Spleen (tissue), 11 donors: ENCODE measurements around the gene ELF1. TPM values are rescaled to one million over a fixed set of nuclear protein-coding genes. Genes with fewer than 3 reads are reported as not detected.

Source experiments
- DNase-seq: peaks from one replicate; pipeline ENCODE4 v3.0.0-alpha.2; 2020
- H3K27ac ChIP-seq, 8 donors: fragments of 200-600 bp; sonication (generic) in 7 of 8; 1 replicate in 4 of 8; 2 replicates in 4 of 8; pipeline versions ENCODE4 v1.5.0 to v1.8.0; 2016 to 2021; ENCODE audit warnings: inconsistent platforms in 4 of 8, mild to moderate bottlenecking in 4 of 8, moderate library complexity in 1 of 8
- H3K27me3 ChIP-seq, 7 donors: fragments of 200-600 bp; sonication (generic) in 6 of 7; replicated peaks in 1 of 7; 1 replicate in 4 of 7; 2 replicates in 3 of 7; pipeline versions ENCODE4 v1.5.0 to v1.8.0; 2016 to 2021; ENCODE audit warnings: inconsistent platforms in 3 of 7, mild to moderate bottlenecking in 1 of 7
- H3K36me3 ChIP-seq, 6 donors: fragments of 200-600 bp; sonication (generic) in 5 of 6; 1 replicate in 4 of 6; 2 replicates in 2 of 6; pipeline versions ENCODE4 v1.5.0 to v1.8.0; 2016 to 2021; ENCODE audit warnings: inconsistent platforms in 2 of 6
- H3K4me1 ChIP-seq, 6 donors: fragments of 200-600 bp; sonication (generic) in 5 of 6; 1 replicate in 3 of 6; 2 replicates in 3 of 6; pipeline versions ENCODE4 v1.5.0 to v1.8.0; 2016 to 2021; ENCODE audit warnings: inconsistent platforms in 3 of 6
- H3K4me3 ChIP-seq, 8 donors: fragments of 200-600 bp; sonication (generic) in 7 of 8; 1 replicate in 4 of 8; 2 replicates in 4 of 8; pipeline versions ENCODE4 v1.5.0 to v1.8.0; 2016 to 2021; ENCODE audit warnings: inconsistent platforms in 4 of 8, mild to moderate bottlenecking in 4 of 8, moderate library complexity in 2 of 8
- H3K9me3 ChIP-seq, 8 donors: fragments of 200-600 bp; sonication (generic) in 7 of 8; 1 replicate in 4 of 8; 2 replicates in 4 of 8; pipeline versions ENCODE4 v1.5.0 to v1.8.0; 2016 to 2021; ENCODE audit warnings: inconsistent platforms in 4 of 8
- POLR2A ChIP-seq, 3 donors: fragments of 450-650 bp; IDR thresholded peaks; one replicate each; pipeline ENCODE4 v1.5.1; 2017; ENCODE audit warnings: antibody characterized with exemption in 3 of 3, mild to moderate bottlenecking in 1 of 3
- POLR2AphosphoS5 ChIP-seq, 3 donors: sonication (generic); formaldehyde crosslinking; IDR thresholded peaks; one replicate each; pipeline ENCODE4 v1.5.1; 2017; ENCODE audit warnings: antibody characterized with exemption in 3 of 3
- WGBS, 5 donors: extraction: QIAGEN DNeasy Blood & Tissue Kit in 3 of 5; methylation state at CpG; one replicate each; pipeline versions ENCODE4 v1.1.5 to v1.1.7; 2013 to 2018; 5-methylcytosine and 5-hydroxymethylcytosine counted together
- intact Hi-C: fragments of 100-400 bp; cut with DNase I; formaldehyde crosslinking; loops from one replicate; pipeline ENCODE4 v1.15.0; 2023; ENCODE audit warnings: low total_unique reads
- polyA plus RNA-seq, 3 donors: library from polyadenylated mRNA; stranded (reverse); fragments of 200-250 nt; gene quantifications; one replicate each; pipeline ENCODE4 v1.2.1, GENCODE V29; 2013
- total RNA-seq, 7 donors: library from RNA; depleted of rRNA in 3 of 7; stranded (reverse); fragments of >200 nt in 3 of 7; fragmentation: NEBNext Ultra II Directional in 4 of 7; extraction: Animal tissue kit (Norgen Biotek cat#: 25700) in 4 of 7; gene quantifications; one replicate each; pipeline versions ENCODE4 v1.1.0 to v1.2.1, GENCODE V29; 2016 to 2021
- TF ChIP-seq, protein P1 (sequence below), 11 experiments: fragments of 200-600 bp in 7 of 11; fragments of 450-650 bp in 4 of 11; sonication (generic) in 4 of 11; IDR thresholded peaks in 8 of 11; conservative IDR thresholded peaks in 3 of 11; 1 replicate in 7 of 11; 2 replicates in 4 of 11; pipeline versions ENCODE4 v1.4.0 to v1.8.0; 2016 to 2021; ENCODE audit warnings: antibody characterized with exemption in 11 of 11, inconsistent platforms in 4 of 11, mild to moderate bottlenecking in 1 of 11
- donor health status: healthy with polysubstance abuse.
- donor health status: DM: no; HTN: no; CAD: no; lungs with moderate emphysema.
- donor health status: DM: no; HTN: no; CAD: no.
- donor health status: Bipolar disorder and iron deficiency.
- donor health status: healthy.
- donor health status: DM: no; HTN: no; CAD: no.
- donor health status: DM: yes; HTN: yes; CAD: no.

The ELF1 gene
- total and polyA plus RNA-seq, 10 donors, result 18.0 to 146 (median 116) TPM

DNA sequence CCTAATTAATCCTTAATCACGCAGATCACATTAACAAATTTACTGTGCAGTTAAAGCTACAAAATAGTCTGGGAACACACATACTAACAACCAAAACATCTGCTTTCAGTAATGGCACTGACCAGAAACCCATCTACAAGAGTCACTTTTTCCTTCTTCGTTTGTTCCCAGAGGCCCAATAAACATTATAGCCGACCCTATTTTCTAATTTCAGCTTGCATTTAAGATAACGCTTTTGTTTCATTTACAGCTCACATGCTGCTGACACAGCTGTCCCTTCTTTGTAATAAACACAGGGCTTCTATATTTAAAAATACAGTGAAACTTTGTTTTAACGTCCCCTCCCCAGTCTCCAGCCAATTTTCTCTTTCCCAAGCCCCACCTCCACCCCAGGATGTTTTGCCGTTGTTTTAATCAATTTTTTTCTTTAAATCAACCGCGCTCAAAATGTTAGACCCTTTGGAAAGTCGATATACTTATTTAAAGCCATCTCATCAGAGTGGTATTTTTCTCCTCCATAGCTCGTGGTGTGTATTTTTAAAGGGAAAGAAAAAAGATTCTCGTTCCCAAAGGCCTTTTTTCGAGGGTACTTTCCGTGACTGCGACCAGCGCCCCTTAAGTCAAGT lies 40.5 kb upstream of the ELF1 start:
- Histone ChIP-seq H3K27ac (peak overlapping the region; percentile 81 to 98 (median 97)), H3K9me3 (no peaks in the 10 kb centered on the region), H3K36me3 (peaks cover 0 to 11% (median 0%) of the 10 kb centered on the region in 6 donors), H3K4me1 (peaks cover 17 to 82% (median 66%) of the 10 kb centered on the region in 6 donors), H3K27me3 (no peaks in the 10 kb centered on the region), H3K4me3 (peak overlapping the region; percentile 68 to 97 (median 86))
- no peak for DNase-seq
- TF ChIP-seq POLR2A (IDR thresholded peaks at IDR 0.05) (no peak), POLR2AphosphoS5 (IDR thresholded peaks at IDR 0.05) (no peak)
- TF ChIP-seq, protein P1, sequence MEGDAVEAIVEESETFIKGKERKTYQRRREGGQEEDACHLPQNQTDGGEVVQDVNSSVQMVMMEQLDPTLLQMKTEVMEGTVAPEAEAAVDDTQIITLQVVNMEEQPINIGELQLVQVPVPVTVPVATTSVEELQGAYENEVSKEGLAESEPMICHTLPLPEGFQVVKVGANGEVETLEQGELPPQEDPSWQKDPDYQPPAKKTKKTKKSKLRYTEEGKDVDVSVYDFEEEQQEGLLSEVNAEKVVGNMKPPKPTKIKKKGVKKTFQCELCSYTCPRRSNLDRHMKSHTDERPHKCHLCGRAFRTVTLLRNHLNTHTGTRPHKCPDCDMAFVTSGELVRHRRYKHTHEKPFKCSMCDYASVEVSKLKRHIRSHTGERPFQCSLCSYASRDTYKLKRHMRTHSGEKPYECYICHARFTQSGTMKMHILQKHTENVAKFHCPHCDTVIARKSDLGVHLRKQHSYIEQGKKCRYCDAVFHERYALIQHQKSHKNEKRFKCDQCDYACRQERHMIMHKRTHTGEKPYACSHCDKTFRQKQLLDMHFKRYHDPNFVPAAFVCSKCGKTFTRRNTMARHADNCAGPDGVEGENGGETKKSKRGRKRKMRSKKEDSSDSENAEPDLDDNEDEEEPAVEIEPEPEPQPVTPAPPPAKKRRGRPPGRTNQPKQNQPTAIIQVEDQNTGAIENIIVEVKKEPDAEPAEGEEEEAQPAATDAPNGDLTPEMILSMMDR (IDR thresholded peaks at IDR 0.05 in 8 of 11, conservative IDR thresholded peaks at IDR 0.05 in 3 of 11), result no peak
- 3 to 5% (median 3%) methylated on average over 15 of the region's 15 CpGs for WGBS, 5 donors
- intact Hi-C loops, result loop anchor here (10.0 kb wide), 3 partner anchors 85 to 265 kb away; no protein-coding TSS in a partner anchor

DNA sequence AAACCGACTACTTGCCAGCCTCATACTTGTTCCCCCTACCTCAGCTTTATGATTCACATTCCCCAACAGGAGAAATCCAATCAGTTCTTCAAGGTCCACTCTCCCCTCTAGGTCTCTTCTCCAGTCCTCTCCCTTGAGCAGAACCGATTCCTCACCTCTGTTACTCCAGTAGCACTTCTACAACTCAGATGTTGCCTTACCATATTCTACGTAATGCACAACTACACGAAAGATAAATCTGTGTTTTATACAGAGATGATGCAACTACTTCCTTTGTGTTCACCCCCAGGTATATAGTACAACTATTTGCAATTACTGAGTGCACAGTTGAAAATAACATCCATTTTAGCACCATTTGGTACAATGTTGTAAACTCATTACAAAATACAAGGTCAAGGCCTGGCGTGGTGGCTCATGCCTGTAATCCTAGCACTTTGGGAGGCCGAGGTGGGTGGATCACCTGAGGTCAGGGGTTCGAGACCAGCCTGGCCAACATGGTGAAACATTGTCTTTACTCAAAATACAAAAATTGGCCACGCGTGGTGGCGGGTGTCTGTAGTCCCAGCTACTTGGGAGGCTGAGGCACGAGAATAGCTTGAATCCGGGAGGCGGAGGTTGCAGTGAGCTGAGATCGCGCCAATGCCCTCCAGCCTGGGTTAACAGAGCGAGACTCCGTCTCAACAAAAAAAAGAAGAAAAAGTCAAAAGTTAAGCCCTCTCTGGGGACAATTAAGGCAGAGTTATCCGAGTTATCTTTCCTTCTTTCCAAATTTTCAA lies 39.4 kb upstream of the ELF1 start:
- H3K4me3 ChIP-seq, result peak overlapping the region in 4 of 8 donors; percentile 68 to 91 (median 86)
- 85 to 90% (median 88%) methylated on average over 18 of the region's 18 CpGs for WGBS, 5 donors
- TF ChIP-seq POLR2AphosphoS5 (IDR thresholded peaks at IDR 0.05), result no peak
- no peak for TF ChIP-seq POLR2A (IDR thresholded peaks at IDR 0.05)
- TF ChIP-seq, protein P1 (IDR thresholded peaks at IDR 0.05 in 8 of 11, conservative IDR thresholded peaks at IDR 0.05 in 3 of 11), result no peak
- intact Hi-C loops, result loop anchor here (10.0 kb wide), 3 partner anchors 84 to 264 kb away; no protein-coding TSS in a partner anchor
- peaks cover 0 to under 1% (median 0%) of the 10 kb centered on the region in 6 donors for H3K36me3 ChIP-seq
- H3K4me1 ChIP-seq, result peaks cover 24 to 82% (median 71%) of the 10 kb centered on the region in 6 donors
- H3K27ac ChIP-seq, result peak overlapping the region in 7 of 8 donors; percentile 93 to 98 (median 97)
- no peaks in the 10 kb centered on the region for H3K9me3 ChIP-seq
- no peaks in the 10 kb centered on the region for H3K27me3 ChIP-seq
- DNase-seq, result no peak

DNA sequence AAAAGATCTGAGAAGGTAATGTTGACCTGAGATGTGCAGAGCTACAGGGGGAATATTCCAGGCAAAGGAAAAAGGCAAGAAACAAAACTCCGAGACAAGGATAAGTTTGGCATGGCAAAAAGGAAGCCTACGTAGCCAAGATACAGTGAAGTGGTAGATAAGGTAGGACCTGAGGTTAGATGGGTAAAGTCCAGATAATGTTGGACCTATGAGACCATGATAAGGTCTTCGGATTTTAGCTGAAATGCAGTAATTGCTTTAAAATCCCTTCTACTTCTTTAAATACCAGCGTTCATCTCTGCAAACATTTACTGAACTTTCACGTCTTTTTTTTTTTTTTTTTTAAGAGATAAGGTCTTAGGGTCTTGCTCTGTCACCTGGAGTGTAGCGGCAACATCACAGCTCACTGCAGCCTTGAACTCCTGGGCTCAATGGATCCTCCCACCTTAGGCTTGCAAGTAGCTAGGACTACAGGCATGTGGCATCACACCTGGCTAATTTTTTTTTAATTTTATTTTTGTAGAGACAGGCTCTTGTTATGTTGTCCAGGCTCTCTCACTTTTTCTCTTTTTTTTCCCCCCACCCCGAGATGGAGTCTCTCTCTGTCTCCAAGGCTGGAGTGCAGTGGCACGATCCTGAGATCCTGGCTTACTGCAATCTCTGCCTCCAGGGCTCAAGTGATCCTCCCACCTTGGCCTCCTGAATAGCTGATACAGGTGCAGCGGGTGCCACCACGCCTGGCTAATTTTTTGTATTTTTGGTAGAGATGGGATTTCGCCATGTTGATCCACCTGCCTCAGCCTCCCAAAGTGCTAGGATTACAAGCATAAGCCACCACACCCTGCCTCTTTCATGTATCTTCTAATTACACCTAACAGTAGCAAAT lies 38.0 kb upstream of the ELF1 start:
- TF ChIP-seq POLR2A (IDR thresholded peaks at IDR 0.05) (no peak), POLR2AphosphoS5 (IDR thresholded peaks at IDR 0.05) (no peak)
- TF ChIP-seq, protein P1 (IDR thresholded peaks at IDR 0.05 in 8 of 11, conservative IDR thresholded peaks at IDR 0.05 in 3 of 11), result no peak
- 83 to 90% (median 88%) methylated on average over 11 of the region's 11 CpGs for WGBS, 5 donors
- Histone ChIP-seq H3K27me3 (no peaks in the 10 kb centered on the region), H3K4me3 (no peak overlapping the region), H3K4me1 (peaks cover 12 to 82% (median 69%) of the 10 kb centered on the region in 6 donors), H3K36me3 (no peaks in the 10 kb centered on the region), H3K27ac (no peak overlapping the region), H3K9me3 (no peaks in the 10 kb centered on the region)
- DNase-seq, result no peak
- intact Hi-C loops, result loop anchor here (10.0 kb wide), 3 partner anchors 82 to 262 kb away; no protein-coding TSS in a partner anchor
